COLO668 (cell line): ENCODE measurements around the gene FZD10.

Experiments used
- DNase-seq: peaks from one replicate; lab custom pipeline; 2025; ENCODE audit not compliant: unreplicated experiment; lab: John Stamatoyannopoulos, UW

The FZD10 gene

DNA sequence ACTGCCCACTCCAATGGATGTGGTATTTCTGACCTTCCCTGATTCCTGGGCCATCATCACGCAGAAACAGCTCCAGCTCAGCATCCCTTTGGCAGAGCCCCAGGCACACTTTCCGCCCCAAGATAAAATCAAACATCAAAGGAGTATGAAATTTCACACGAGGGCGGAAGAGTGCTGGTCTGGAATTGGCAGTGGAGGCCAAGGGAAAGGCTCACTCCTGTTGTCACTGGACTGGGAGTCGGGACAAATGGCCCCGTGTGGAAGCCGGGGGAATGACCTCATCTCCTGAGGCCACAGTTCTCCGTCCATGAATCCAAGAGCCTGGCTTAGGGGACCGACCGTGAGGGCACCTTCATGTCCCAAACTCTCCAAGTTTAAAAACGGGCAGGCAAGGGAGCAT is 40.9 kb downstream of the FZD10 start:
- no peak for DNase-seq

- DNase-seq, result no peak
Observed at GRCh38 chr12:130204541-130204953, 42.3 kb downstream of the FZD10 start.

DNA sequence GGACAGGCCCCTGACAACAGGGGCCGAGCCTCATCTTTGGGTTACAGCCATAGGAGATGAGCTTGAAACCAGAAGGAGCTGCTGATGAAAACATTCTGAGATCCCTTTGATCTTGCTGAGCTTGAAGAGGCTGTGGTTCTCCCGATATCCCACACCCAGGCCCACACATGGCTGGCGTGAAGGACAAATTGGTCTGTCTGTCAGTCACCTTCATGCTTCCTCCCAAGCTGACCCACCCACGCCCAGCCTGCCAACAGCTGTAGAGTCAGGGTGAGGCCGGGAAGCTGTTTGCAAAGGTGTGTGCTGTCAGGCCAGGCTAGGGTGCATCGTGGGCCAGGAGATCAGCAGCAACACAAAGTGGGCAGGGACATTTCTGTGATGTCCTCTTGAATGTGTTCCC is 43.2 kb downstream of the FZD10 start:
- no peak for DNase-seq

- DNase-seq, result no peak
Observed at GRCh38 chr12:130212384-130212989, 50.2 kb downstream of the FZD10 start.

- no peak for DNase-seq
Observed at GRCh38 chr12:130213249-130213648, 51.0 kb downstream of the FZD10 start.

GRCh38 chr12:130214686-130215395 is 52.6 kb downstream of the FZD10 start:
- DNase-seq, result no peak
